GM18507 (cell line): ENCODE results near the gene NSUN3.
"Not testable (repeated sequence)": the region's sequence is repeated elsewhere in the genome, so short reads cannot be mapped to it uniquely, and the experiment has no call there.

Experiments used
- DNase-seq: peaks from one replicate; pipeline ENCODE4 v3.0.0; 2011; ENCODE audit warnings: low read depth; ENCODE audit not compliant: insufficient read length; ENCODE audit errors: extremely low spot score
- FAIRE-seq: peaks from 2 replicates; lab custom pipeline; 2011; peaks lifted over from hg19 to GRCh38; lab: Jason Lieb, UNC

Gene NSUN3

DNA sequence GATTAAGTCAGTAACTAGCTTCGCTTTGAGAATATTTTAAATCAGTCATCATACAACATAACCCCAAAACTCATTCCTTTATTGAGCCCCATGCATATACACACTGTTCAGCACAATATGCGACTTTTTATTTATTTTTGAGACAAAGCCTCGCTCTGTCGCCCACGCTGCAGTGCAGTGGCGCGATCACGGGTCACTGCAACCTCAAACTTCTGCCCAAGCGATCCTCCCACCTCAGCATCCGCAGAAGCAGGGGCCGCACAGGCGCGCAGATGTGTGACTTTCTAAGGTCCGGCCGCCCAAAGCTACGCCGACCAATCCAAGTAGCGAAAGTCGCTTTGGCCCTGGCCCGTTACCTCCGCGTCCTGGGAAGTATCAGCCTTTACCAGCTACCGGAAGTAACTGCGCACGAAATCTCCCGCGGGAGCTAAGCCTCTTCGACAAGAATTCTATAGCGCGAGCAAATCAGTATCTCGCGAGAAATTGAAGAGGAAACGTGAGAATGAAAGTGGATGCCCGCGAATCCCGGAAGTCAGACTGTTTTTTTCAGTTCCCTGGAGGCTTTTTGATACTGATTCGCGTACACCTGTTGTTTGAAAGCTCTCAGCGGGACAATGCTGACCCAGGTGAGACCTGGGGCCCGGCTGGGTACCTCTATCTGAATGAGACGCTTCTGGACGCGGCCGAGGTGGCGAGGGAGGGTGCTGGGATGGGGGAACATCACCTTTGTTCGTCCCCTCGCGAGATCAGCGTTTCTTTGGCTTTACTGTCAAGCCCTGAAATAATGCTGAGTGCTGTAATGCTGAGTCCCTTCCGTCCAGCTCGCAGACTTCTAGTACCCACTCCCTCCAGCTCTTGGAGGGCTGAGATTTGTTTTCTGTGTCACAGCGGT lies at the start of gene NSUN3, which contains the start of gene DHFR2:
NSUN3 (plus strand) TSS at position 549 of the 892 bp plus-strand sequence; CDS start at position 615, 66 bp downstream.
DHFR2 (minus strand) TSS at position 404 of the 892 bp plus-strand sequence. CDS start 1,405 bp downstream, outside the sequence.
- DNase-seq (peak; percentile 75), FAIRE-seq (peak; percentile 98)

DNA sequence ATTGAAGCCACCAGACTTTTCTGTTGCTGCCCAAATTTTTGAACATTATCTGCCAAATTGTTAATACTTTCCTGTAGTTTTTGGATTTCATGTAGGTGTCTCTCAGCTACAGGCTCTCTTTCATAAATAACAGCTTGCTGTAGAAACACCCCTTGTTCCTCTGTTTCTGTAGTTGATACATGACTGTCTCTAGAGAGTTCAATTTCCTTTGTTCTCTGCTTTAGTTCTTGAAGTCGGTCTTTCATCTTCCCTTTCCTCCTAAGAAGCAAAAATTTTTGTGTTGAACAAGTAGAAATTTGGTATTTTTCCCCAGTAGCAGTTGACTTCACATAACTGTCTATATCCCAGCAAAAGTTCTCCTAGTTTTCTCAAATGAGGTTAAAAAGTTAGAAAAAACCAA lies 47.8 kb upstream of the NSUN3 start:
- FAIRE-seq (no peak), DNase-seq (no peak)

- DNase-seq, result no peak
- FAIRE-seq, result no peak
Measured at GRCh38 chr3:94019659-94020058, 43.2 kb upstream of the NSUN3 start.

DNA sequence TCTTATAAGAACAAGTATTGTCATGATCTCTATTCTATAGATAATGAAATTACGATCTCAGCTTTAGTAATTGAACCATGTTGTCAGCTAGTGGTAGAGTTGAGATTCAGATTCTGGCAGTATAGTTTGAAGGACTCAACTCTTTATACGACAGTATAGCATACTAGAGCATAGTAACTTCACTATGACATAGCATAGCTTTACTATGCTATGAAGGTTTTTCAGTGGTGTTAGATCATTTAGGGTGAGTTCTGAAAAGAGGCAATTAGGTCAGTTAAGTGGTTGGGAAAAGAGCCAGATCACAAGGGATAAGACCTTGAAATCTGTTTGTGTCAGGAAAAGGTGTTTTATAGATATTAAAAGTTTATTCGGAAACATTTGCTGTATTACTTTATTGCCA lies 42.6 kb upstream of the NSUN3 start:
- no peak for FAIRE-seq
- DNase-seq, result no peak

DNA sequence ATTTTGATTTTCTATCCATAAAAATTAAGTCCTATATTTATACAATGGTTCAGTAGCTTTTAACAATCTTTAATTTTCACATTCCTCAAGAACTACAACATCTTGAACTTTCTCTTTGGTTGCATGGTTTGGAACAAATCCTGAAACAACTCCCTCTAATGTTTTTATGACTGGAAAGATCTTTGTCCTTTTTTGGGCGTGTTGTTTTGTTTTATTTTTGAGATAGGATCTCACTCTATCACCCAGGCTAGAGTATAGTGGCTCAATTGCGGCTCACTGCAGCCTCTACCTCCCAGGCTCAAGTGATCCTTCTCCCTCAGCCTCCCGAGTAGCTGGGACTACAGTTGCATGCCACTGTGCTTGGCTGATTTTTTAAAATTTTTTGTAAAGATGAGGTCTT lies 38.5 kb upstream of the NSUN3 start:
- DNase-seq (no peak), FAIRE-seq (no peak)

DNA sequence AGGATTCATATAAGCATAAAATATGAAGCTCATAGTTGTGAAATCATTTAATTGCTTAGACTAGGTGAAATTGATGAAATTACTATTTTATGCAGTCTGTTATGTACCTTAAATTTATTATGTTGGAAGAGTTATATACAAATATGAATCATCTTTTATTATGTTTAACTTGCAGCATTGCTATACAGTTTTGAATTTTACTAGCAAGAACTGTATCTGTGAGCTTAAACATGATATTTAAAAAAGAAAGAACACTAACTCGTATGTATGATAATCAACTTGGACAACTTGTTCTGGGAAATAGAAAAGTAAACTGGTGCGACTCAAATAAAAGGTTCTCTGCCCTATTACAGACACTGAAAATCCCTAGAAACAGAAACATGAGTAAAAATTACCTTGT lies 36.2 kb upstream of the NSUN3 start:
- DNase-seq (no peak), FAIRE-seq (no peak)

- FAIRE-seq (no peak), DNase-seq (no peak)
Measured at GRCh38 chr3:94028093-94028837, 34.6 kb upstream of the NSUN3 start, which contains the start of gene STX19. STX19 (minus strand) TSS chr3:94028597; CDS start chr3:94015269, 13,328 bp downstream.

DNA sequence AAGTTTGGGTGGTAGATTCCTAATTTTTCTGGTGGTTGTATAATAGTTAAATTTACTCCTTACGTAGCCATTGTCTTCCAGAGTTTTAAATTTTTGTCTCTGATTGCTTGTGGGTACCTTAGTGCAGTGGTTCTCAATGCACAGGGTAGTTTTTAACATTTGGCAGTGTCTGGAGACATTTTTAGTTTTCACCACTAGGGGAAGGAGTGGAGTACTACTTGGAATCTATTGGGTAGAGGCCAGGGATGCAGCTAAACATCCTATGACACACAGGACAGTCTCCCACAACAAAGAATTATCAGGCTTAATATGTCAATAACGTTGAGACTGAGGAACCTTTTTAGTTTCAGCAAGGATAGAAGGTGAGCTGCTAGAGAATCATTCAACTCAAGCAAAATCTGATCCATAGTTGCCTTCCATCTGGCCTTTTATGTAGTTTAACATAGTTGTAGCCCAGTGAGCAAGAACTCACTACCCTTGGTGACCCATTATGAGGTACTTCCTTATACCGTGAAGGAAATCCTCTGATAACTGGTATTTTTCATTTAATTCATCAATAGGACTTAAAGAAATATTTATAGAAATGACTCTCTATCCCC lies 25.9 kb upstream of the NSUN3 start:
- FAIRE-seq, result peak; percentile 29
- no peak for DNase-seq

- no peak for FAIRE-seq
Measured at GRCh38 chr3:94043285-94043684, 19.6 kb upstream of the NSUN3 start.

DNA sequence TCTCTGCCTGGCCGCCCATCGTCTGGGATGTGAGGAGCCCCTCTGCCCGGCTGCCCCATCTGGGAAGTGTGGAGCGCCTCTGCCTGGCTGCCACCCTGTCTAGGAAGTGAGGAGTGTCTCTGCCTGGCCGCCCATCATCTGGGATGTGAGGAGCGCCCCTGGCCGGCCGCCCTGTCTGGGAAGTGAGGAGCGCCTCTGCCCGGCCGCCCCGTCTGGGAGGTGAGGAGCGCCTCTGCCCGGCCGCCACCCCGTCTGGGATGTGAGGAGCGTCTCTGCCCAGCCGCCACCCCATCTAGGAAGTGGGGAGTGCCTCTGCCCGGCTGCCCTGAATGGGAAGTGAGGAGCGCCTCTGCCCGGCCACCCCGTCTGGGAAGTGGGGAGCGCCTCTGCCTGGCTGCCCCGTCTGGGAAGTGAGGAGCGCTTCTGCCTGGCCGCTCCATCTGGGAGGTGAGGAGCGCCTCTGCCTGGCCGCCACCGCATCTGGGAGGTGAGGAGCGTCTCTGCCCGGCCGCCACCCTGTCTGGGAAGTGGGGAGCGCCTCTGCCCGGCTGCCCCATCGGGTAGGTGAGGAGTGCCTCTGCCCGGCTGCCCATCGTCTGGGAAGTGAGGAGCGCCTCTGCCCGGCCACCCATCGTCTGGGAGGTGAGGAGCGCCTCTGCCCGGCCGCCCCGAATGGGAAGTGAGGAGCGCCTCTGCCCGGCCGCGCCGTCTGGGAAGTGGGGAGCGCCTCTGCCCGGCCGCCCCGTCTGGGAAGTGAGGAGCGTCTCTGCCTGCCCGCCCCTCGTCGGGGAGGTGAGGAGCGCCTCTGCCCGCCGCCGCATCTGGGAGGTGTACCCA lies 18.5 kb upstream of the NSUN3 start:
- not testable (repeated sequence) for FAIRE-seq

More at GRCh38 chr3:94043285-94043684, 19.6 kb upstream of the NSUN3 start:
- no peak for DNase-seq

DNA sequence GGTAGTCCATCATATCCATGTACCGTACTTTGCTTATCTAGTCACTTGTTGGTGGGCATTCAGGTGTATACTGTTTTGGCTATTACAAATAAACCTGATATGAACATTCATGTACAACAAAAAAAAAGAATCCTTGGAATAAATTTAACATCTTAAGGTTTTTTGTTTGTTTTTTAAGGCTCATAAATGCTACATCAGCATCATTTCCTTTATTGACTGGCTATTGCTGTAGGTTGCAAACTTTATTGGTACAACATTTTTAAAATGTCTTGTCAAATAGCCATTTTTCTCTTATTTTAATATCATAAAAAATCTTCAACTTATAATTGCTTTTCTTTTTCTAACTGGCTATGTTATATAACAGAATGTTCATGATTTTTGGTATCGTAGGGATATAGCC lies 16.3 kb upstream of the NSUN3 start:
- DNase-seq (no peak), FAIRE-seq (no peak)

More for the DNA sequence above, 18.5 kb upstream of the NSUN3 start:
- DNase-seq, result not testable (repeated sequence)

DNA sequence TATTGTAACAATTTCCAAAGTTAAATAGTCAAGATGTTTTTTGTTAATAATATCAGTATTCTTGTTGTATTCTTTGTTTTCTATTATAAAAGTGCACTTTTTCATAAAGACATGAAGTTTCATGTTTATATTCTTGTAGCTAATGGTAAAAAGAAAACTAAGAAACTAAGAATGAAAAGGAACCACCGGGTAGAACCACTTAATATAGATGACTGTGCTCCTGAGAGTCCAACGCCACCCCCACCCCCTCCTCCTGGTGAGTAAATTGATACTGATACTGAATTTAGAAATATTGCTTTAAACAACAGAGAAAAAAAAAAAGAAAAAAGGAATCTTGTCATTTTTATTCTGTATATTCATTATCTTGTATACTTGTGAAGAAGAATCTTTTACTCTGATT lies 13.6 kb upstream of the NSUN3 start:
- DNase-seq, result no peak
- FAIRE-seq, result no peak

DNA sequence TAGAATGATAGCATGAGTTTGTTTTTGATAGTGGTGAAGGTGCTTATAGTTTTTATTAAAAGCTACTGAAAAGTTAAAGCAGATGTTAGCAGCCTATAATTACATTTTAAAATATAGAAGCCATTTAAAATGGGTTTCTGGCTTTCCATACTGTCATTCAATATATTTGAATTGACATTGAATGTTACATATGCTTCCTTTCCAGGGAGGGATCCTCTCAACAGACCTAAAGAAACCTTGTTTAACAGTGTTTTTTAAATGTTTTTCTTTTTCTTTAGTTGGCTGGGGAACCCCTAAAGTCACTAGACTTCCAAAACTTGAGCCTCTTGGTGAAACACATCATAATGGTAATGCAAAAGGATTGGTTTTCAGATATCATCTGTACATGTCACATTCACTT lies 12.3 kb upstream of the NSUN3 start:
- DNase-seq, result no peak
- FAIRE-seq, result no peak

DNA sequence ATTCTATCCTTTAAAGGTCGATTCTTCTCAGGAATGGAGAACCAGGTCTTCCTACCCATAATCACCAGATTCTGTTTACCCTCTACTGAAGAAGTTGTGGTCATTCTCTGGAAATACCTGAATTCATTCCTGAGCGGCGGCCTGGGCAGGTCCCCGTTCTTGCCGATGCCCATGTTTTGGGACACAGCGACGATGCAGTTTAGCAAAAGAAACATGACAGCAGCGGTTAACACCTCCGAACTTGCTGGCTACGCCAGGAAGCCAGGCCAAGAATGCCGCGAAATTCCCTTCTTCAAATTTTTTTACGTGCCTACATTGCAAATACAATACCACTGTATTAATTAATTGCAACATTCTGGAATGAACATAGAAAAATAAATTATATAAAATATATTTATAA lies 1.6 kb upstream of the NSUN3 start:
- no peak for FAIRE-seq
- DNase-seq, result no peak

- FAIRE-seq (peak; percentile 9), DNase-seq (no peak)
Measured at GRCh38 chr3:94063496-94064119, 747 bp downstream of the NSUN3 start.

- DNase-seq (no peak), FAIRE-seq (no peak)
Measured at GRCh38 chr3:94064243-94064860, 1.5 kb downstream of the NSUN3 start.

DNA sequence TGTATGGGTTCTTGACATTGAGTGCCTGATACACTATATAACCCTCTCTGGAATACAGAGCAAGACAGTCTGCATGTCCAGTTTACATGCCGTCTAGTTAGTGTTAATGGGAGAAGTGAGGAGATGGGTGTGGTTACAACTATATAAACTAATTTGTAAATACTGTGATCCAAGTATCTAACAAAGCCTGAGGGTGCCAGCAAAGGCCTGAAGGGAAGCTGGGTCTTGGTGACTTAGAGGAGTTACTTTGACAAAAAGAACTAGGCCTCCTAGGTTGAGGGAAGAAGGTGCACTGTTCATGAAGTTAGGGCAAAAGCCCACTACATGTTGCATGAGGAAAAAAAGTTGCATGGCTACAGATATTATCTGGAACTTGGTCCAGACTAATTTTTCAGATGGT lies 2.3 kb downstream of the NSUN3 start:
- DNase-seq (no peak), FAIRE-seq (no peak)

DNA sequence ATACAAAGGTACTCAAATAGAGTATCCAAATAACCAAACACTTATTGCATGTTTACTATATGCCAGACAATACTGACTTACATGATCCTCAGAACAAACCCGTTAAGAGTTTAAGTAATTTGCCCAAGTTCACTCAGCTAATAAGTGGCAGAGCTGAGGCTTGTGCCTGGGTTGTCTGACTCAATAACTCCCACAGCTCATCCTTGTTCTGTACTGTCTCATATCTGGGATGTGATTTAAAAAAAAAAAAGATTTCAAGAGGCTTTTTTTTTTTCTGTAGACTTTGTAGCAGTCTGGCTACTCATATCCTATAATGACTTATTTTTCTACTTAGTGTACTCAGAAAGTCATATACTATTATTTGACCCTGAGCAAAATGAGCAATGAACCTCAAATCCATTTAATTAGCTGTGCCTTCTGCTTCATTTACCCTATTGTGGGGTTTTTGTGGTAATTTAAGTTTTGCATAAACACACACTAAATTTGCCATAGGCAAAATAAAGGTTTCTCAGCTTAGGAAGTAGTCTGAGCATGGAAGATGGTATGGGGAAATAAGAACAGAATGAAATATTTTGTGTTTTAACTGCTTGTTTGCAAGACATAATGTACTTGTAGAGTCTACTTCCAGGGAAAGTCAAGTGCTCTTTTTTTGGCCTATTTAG lies 3.1 kb downstream of the NSUN3 start:
- no peak for FAIRE-seq
- no peak for DNase-seq
